Tibial nerve (tissue), 4 donors: ENCODE data around the gene ARHGAP27. TPM values are rescaled to one million over a fixed set of nuclear protein-coding genes. Genes with fewer than 3 reads are reported as not detected.

Experiments
- DNase-seq, 2 donors: peaks; one replicate each; pipeline ENCODE4 v3.0.0-alpha.2; 2019; ENCODE audit warnings: low spot score in 2 of 2
- H3K27ac ChIP-seq, 4 donors: fragments of 200-600 bp; sonication (generic) in 3 of 4; one replicate each; pipeline ENCODE4 v1.5.1; 2017 to 2019; ENCODE audit warnings: mild to moderate bottlenecking in 1 of 4
- H3K27me3 ChIP-seq, 2 donors: fragments of 200-600 bp; sonication (generic) in 1 of 2; one replicate each; pipeline versions ENCODE4 v1.5.1 to v1.6.0; 2017 to 2019
- H3K36me3 ChIP-seq, 3 donors: fragments of 200-600 bp; sonication (generic); one replicate each; pipeline ENCODE4 v1.5.1; 2018 to 2019
- H3K4me1 ChIP-seq, 4 donors: fragments of 200-600 bp; sonication (generic) in 3 of 4; one replicate each; pipeline ENCODE4 v1.5.1; 2017 to 2019
- H3K4me3 ChIP-seq, 4 donors: fragments of 200-600 bp; sonication (generic) in 3 of 4; one replicate each; pipeline ENCODE4 v1.5.1; 2017 to 2019; ENCODE audit warnings: mild to moderate bottlenecking in 1 of 4, moderate library complexity in 1 of 4
- H3K9me3 ChIP-seq, 4 donors: fragments of 200-600 bp; sonication (generic) in 3 of 4; one replicate each; pipeline ENCODE4 v1.5.1; 2017 to 2019
- EP300 ChIP-seq, 2 donors: sonication (generic); formaldehyde crosslinking; IDR thresholded peaks; one replicate each; pipeline ENCODE4 v1.6.1; 2017; ENCODE audit warnings: antibody characterized with exemption in 2 of 2, mild to moderate bottlenecking in 1 of 2
- POLR2A ChIP-seq, 2 donors: fragments of 450-650 bp; IDR thresholded peaks; one replicate each; pipeline ENCODE4 v1.6.1; 2017; ENCODE audit warnings: antibody characterized with exemption in 2 of 2, mild to moderate bottlenecking in 2 of 2, moderate library complexity in 2 of 2
- WGBS, 2 donors: methylation state at CpG; one replicate each; pipeline ENCODE4 v1.1.5; 2018; 5-methylcytosine and 5-hydroxymethylcytosine counted together
- total RNA-seq, 4 donors: library from RNA; depleted of rRNA; stranded (reverse); fragments of >200 nt; gene quantifications; one replicate each; pipeline ENCODE4 v1.1.0, GENCODE V29; 2016
- TF ChIP-seq, protein P1 (sequence below), 5 experiments: fragments of 200-600 bp in 3 of 5; fragments of 450-650 bp in 2 of 5; sonication (generic) in 3 of 5; IDR thresholded peaks; one replicate each; pipeline ENCODE4 v1.5.1; 2016 to 2019; ENCODE audit warnings: antibody characterized with exemption in 5 of 5, mild to moderate bottlenecking in 3 of 5, moderate library complexity in 2 of 5

Gene ARHGAP27
- total RNA-seq, 4 donors from 2014 or later = 18.4 to 36.3 (median 22.5) TPM

GRCh38 chr17:45380991-45381390 lies 51.7 kb downstream of the ARHGAP27 start:
- no peaks in the 10 kb centered on the region for H3K36me3 ChIP-seq
- no peak overlapping the region for H3K27ac ChIP-seq
- peaks cover 0 to 6% (median 3%) of the 10 kb centered on the region in 4 donors for H3K4me1 ChIP-seq
- no peak for TF ChIP-seq POLR2A (IDR thresholded peaks at IDR 0.05)
- TF ChIP-seq EP300 (IDR thresholded peaks at IDR 0.05) = no peak
- TF ChIP-seq, protein P1, sequence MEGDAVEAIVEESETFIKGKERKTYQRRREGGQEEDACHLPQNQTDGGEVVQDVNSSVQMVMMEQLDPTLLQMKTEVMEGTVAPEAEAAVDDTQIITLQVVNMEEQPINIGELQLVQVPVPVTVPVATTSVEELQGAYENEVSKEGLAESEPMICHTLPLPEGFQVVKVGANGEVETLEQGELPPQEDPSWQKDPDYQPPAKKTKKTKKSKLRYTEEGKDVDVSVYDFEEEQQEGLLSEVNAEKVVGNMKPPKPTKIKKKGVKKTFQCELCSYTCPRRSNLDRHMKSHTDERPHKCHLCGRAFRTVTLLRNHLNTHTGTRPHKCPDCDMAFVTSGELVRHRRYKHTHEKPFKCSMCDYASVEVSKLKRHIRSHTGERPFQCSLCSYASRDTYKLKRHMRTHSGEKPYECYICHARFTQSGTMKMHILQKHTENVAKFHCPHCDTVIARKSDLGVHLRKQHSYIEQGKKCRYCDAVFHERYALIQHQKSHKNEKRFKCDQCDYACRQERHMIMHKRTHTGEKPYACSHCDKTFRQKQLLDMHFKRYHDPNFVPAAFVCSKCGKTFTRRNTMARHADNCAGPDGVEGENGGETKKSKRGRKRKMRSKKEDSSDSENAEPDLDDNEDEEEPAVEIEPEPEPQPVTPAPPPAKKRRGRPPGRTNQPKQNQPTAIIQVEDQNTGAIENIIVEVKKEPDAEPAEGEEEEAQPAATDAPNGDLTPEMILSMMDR (IDR thresholded peaks at IDR 0.05) = no peak
- H3K9me3 ChIP-seq = no peaks in the 10 kb centered on the region
- no peak for DNase-seq
- no peak overlapping the region for H3K4me3 ChIP-seq
- WGBS, 2 donors = 73 to 82% methylated on average over 8 of the region's 8 CpGs
- no peaks in the 10 kb centered on the region for H3K27me3 ChIP-seq

DNA sequence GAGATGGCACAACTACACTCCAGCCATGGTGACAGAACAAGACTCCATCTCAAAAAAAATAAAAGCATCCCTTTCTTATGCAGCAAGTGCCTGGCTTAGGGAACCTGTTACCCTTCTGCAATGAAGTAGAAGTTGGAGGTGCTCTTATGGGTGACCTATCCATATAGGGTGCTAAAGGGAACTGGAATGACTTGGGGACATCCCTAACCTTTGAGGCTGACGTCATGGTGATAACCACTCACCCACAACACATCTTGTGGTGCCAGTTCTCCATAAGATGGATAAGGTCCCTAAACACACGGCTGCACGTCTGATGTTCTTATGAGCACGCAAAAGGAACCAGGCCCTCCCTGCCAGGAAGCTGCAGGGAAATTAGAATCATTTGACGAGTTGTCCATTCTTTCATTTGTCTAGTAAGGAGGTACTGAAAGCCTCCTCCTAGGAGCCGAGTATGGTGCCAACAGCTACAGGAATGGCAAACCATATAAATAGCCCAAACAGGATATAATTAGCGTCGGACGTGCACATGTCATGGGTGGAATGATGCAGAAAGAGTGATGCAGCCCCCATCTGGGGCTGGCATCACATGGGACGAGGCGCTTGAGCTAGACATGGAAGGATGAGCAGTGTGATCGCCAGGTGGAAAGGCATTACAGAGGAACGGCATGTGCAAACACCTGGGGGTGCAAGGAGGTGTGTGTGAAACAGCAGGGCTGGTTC lies 52.5 kb downstream of the ARHGAP27 start:
- WGBS, 2 donors = 75 to 79% methylated on average over 13 of the region's 13 CpGs
- TF ChIP-seq, protein P1 (IDR thresholded peaks at IDR 0.05) = no peak
- no peak for TF ChIP-seq POLR2A (IDR thresholded peaks at IDR 0.05)
- TF ChIP-seq EP300 (IDR thresholded peaks at IDR 0.05) = no peak
- no peak for DNase-seq
- Histone ChIP-seq H3K36me3 (no peaks in the 10 kb centered on the region), H3K27me3 (no peaks in the 10 kb centered on the region), H3K4me1 (peaks cover 0 to 4% (median 1%) of the 10 kb centered on the region in 4 donors), H3K9me3 (no peaks in the 10 kb centered on the region), H3K27ac (no peak overlapping the region), H3K4me3 (no peak overlapping the region)

DNA sequence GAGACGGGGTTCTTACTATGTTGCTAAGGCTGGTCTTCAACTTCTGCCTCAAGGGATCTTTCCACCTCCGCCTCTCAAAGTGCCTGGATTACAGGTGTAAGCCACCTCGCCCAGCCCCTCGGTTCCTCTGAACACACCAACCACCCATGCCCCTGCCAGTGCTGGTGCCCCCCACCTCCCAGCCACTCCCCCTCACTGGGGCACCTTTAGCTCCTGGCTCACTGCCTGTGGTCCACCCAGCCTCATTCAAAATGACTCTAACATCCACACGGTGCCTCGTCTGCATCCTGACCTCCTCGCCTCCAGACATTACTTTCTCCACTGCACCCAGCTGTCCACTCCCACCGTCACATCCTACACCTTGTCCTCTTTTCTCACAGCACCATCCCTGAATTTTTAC lies 55.3 kb downstream of the ARHGAP27 start:
- WGBS, 2 donors = 79 to 82% methylated on average over 8 of the region's 8 CpGs
- Histone ChIP-seq H3K27me3 (no peaks in the 10 kb centered on the region), H3K36me3 (no peaks in the 10 kb centered on the region), H3K9me3 (no peaks in the 10 kb centered on the region), H3K27ac (no peak overlapping the region), H3K4me1 (peaks cover 0 to 16% (median 6%) of the 10 kb centered on the region in 4 donors), H3K4me3 (no peak overlapping the region)
- no peak for TF ChIP-seq EP300 (IDR thresholded peaks at IDR 0.05)
- TF ChIP-seq, protein P1 (IDR thresholded peaks at IDR 0.05) = no peak
- TF ChIP-seq POLR2A (IDR thresholded peaks at IDR 0.05) = no peak
- DNase-seq = no peak

DNA sequence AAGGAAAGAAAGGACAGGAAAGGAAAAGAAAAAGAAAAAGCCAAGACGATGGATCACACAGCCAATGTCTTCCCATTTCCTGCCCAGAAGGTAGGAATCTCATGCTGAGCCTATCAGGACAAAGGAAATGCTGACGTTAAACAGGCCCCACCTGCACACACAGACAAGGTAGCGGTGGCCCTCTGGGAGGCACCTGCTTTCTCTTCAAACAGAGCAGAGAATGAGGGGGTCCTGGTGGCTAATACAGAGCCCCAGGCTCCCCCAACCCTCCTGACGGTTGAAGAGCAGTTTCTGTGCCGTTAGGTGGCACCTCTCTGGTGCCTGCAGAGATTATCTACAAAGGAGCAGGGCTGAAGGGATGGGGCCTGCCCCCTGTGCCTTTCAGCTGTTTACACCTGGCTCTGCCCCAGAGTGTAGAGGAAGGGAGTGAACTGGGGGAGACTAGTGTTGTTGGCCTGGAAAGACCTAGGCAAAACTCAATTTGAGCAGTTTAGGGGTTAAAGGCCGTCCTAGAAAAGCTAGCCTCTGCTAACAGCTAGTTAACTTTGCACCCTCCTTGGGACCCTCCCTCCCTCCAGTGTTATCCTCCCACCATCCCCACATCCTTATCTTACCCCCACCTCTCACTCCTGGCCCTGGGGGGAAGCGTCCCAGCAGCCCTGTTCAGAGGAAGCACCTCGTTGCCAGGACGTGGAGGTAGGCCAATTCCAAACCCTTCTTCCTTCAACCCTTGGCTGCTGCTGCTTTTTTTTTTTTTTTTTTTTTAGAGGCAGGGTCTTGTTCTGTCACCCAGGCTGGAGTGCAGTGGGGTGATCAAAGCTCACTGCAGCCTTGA lies 56.3 kb downstream of the ARHGAP27 start:
- DNase-seq = no peak
- Histone ChIP-seq H3K4me3 (no peak overlapping the region), H3K27me3 (no peaks in the 10 kb centered on the region), H3K9me3 (no peaks in the 10 kb centered on the region), H3K27ac (no peak overlapping the region), H3K4me1 (peaks cover 0 to 26% (median 14%) of the 10 kb centered on the region in 4 donors), H3K36me3 (no peaks in the 10 kb centered on the region)
- WGBS, 2 donors = 76 to 79% methylated on average over 9 of the region's 9 CpGs
- TF ChIP-seq, protein P1 (IDR thresholded peaks at IDR 0.05) = no peak
- TF ChIP-seq POLR2A (IDR thresholded peaks at IDR 0.05) = no peak
- TF ChIP-seq EP300 (IDR thresholded peaks at IDR 0.05) = no peak

- WGBS, 2 donors = 85 to 89% methylated on average over 6 of the region's 6 CpGs
Observed at GRCh38 chr17:45374501-45374900, 58.2 kb downstream of the ARHGAP27 start.

More at GRCh38 chr17:45374501-45374900, 58.2 kb downstream of the ARHGAP27 start:
- Histone ChIP-seq H3K27me3 (no peaks in the 10 kb centered on the region), H3K4me1 (peaks cover 0 to 33% (median 16%) of the 10 kb centered on the region in 4 donors), H3K36me3 (no peaks in the 10 kb centered on the region), H3K4me3 (no peak overlapping the region), H3K9me3 (no peaks in the 10 kb centered on the region), H3K27ac (no peak overlapping the region)
- DNase-seq = no peak
- no peak for TF ChIP-seq POLR2A (IDR thresholded peaks at IDR 0.05)
- TF ChIP-seq, protein P1 (IDR thresholded peaks at IDR 0.05) = no peak
- TF ChIP-seq EP300 (IDR thresholded peaks at IDR 0.05) = no peak
